ENCODE results near the gene VSTM4.

DNA sequence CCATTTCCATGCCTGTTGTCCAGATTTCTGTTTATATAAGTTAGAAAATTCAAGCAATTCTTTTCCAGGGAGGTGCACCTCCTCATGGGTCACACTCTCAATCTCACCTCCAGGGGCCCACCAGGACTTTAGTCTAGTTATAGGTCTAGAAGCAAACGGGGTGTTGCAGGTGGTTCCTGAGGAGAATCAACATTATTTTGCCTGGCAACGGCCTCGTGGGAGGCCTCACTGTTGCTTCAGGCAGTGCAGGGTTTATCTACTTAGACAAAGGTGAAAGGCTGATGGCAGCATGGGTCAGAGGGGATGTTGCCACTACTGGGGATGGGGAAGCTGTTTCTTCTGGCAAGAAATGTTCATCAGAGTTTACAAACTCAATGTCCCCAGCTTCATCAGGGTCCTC, 119.0 kb downstream of the VSTM4 start:
- TF ChIP-seq, protein P1, sequence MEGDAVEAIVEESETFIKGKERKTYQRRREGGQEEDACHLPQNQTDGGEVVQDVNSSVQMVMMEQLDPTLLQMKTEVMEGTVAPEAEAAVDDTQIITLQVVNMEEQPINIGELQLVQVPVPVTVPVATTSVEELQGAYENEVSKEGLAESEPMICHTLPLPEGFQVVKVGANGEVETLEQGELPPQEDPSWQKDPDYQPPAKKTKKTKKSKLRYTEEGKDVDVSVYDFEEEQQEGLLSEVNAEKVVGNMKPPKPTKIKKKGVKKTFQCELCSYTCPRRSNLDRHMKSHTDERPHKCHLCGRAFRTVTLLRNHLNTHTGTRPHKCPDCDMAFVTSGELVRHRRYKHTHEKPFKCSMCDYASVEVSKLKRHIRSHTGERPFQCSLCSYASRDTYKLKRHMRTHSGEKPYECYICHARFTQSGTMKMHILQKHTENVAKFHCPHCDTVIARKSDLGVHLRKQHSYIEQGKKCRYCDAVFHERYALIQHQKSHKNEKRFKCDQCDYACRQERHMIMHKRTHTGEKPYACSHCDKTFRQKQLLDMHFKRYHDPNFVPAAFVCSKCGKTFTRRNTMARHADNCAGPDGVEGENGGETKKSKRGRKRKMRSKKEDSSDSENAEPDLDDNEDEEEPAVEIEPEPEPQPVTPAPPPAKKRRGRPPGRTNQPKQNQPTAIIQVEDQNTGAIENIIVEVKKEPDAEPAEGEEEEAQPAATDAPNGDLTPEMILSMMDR (conservative IDR thresholded peaks at IDR 0.05; ENCODE audit: low read length), result no peak
- TF ChIP-seq EZH2phosphoT487 (IDR thresholded peaks at IDR 0.05; ENCODE audit: borderline replicate concordance), result no peak

Data from Loucy (cell line).